NCI-H2196 (cell line): Measurements from ENCODE around the gene POR.
"Not testable (repeated sequence)": the region's sequence is repeated elsewhere in the genome, so short reads cannot be mapped to it uniquely, and the experiment has no call there.

Experiments
- DNase-seq: peaks from one replicate; lab custom pipeline; 2025; ENCODE audit not compliant: unreplicated experiment; lab: John Stamatoyannopoulos, UW

The POR gene

DNA sequence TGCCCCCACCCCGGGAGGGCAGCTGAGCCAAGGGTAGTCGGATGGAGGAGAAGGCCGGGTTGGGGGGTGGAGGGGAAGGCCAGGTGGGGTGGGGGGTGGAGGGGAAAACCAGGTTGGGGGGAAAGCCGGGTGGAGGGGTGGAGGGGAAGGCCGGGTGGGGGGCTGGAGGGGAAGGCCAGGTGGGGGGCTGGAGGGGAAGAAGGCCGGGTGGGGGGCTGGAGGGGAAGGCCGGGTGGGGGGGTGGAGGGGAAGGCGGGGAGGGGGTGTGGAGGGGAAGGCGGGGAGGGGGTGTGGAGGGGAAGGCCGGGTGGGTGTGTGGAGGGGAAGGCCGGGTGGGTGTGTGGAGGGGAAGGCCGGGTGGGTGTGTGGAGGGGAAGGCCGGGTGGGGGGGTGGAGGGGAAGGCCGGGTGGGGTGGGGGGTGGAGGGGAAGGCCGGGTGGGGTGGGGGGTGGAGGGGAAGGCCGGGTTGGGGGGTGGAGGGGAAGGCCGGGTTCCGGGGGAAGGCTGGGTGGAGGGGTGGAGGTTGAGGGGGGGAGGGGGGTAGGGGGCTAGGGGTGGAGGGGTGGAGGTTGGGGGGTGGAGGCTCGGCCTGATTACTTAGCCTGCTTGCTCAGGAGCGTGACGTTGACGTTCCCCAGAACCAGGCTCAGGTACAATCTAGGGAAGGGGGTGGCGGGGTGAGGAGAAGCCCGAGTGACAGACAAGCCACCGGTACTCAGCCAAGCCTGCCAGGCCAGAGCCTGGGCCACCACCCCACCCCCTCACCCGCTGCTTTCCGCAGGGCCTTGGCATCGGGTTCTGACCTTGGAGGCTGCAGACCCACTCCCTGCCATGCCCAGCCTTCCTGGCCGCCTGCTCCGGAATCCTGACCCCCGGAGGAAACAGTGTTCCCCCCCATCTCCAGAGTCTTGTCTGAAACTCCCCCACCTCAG is 73.9 kb downstream of the POR start:
- DNase-seq: no peak

DNA sequence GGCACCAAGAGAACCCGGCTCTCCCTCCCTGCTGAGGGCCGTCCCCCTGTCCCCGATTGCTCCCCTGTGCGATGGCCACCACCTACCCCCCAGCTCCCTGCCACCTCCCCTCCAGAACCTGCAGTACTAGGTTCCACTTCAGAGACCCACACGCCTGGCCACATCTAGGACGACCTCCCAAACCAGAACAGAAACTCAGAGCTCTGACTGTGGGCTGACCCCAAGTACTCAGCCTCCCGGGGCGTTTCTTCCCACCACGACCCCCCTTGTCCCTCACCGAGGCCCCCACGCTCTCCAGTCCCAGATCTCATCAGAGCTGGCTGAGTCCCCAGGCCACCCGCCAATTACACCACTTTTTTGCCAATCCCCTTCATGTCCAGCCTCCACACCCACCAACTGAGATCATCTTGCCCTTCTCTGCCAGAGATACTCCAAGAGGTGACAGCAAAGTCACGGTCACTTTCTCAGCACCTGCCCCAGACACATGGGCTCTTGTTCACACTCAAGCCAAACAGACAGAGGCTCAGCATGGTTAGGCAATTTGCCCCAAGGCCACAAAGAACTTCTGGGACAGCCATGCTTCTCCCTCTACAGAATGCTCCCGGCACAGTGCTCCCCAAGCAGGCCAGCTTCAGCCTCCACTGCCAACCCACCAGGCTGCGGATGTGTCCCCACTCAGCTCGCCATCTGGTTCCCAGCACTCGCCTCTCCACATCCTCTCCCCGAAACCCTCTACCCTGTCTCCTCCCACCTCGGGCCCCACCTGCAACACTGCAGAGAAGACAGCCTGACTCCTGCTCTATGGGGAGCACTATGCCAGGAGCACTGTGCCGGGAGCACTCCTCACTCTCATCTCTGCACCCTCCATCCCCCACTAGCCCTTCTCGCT is 74.8 kb downstream of the POR start:
- no peak for DNase-seq

DNA sequence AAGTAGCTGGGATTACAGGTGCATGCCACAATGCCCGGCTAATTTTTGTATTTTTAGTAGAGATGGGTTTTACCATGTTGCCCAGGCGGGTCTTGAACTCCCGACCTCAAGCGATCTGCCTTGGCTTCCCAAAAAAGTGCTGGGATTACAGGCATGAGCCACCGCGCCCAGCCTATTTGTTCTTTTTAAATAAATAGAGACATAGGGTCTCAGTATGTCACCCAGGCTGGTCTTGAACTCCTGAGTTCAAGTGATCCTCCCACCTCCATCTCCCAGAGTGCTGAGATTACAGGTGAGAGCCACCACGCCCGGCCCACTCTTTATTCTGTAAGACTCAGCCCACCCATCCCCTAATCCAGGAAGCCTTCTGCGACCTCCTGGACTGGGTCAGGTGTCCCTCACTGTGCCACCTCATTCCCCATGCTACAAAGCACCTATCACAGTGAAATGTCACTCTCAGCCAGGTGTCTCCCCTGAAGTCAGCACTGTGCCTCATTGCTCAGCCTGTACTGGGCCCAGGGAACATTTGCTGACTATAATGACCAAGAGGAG is 76.7 kb downstream of the POR start:
- DNase-seq: no peak

DNA sequence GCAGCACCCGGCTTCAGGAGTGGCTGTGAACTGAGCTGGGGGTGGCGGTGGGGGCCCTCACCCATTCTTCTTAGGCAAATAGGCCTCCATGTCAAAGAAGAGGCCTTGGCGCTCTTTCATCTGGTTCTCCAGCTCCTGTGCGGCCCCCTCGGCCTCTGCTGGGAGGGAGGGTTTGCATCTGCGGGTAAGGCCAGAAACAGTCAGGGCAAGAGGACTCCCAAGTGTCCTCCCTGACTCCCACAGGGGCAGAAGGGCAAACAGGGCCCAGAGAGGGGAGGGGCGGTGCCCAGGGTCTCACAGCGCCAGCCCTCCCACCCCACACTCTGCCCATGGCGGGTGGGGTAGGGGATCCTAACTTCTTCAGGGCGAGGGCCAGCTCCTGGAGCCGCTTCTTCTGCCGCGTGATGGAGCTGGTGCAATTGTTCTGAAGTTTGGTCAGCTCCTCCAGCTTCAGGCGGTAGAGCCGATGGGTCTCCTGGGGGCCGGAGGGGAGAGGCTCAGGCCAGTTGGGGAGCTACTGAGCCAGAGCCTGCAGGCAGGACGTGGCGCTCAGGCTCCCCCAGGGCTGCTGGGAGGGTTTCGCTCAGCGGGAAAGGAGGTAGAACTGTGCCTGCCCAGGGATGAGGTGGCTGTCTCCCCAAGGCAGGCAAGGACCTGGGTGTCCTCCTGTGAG is 77.3 kb downstream of the POR start:
- no peak for DNase-seq

DNA sequence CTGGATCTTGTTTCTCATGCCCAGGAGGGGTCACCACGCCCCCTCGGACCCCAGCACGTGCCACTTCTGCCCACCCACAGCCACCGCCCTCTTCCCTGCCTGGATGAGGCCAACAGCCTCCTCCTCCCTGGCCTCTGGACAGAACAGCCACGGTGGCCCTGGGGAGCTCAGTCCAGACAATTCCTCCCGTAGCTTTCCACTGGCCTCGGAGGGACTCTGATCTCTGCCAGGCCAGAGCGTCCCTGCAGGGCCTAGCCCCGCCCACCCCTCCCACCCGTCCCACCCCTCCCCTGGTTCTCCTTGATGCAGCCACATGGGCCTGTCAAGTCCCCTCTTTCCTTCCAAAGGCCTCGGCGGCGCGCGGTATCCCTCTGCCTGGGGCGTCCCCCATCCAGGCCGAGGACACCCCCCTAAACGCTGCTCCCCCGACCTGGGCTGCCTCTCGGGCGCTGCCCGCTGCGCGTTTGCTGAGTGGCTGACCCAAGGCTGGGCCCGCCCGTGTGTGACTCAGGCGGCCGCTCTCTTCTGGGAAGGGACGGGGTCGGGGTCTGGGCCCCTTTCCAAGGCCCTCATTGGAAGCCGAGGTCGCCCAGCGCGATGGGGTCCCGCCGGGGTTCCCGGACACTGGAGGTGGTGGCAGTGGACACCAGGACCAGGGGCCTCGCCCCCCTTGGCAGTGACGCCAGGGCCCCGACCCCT is 78.9 kb downstream of the POR start:
- peak; percentile 83 for DNase-seq

DNA sequence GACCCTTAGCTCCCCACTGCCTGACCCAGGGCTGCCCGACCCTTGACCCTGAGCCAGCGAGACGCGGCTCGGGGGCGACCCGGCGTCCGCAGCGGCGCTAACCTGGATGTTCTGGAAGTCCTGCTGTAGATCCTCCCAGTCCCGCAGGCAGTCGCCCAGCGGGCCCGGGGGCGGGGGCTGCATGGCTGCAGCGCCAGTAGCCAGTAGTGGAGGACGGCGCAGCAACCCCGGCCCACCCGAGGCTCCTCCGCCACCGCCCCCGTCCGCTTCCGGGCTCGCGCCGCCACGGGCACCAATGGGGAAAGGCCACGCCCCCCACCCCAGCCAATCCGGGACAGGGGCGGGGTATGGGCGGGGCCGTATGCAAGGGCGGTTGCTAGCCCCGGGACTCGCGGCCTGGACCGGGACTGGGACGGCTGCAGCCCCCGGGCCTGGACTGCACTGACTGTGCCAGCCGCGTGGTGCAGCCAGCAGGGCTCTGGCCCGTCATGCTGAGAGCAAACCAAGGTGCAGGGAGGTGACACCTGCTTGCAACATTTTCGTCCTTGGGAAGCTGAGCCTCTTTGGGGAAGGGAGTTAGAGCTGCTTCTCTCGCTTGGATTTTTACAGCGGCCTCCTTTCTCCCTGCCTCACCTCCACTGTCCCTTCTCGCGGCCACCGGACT is 79.6 kb downstream of the POR start, which contains the start of gene TMEM120A:
Gene TMEM120A (minus strand): TSS at position 208 of the 664 bp plus-strand sequence. CDS start 25 bp downstream, at position 183.
- DNase-seq: peak; percentile 95

DNA sequence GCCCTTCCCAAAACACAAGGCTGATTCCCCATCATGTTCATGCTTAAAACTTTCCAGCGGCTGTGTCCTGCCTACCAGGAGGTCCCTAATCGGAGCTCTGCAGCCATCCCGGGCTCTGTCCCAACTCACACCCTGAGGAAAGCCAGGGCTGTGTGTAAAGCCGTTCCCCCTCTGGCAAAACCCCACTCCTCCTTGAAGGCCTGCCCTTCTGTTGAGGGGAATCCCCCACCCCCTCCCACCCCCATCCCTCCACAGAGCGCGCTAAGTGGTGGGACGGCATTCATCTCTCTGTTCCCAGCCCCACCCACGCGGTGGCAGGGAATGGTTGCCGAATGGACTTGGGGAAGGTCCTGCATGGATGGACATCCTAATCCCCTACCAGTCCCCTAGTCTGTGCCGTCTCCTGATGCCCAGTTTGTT is 80.1 kb downstream of the POR start:
- DNase-seq: no peak

DNA sequence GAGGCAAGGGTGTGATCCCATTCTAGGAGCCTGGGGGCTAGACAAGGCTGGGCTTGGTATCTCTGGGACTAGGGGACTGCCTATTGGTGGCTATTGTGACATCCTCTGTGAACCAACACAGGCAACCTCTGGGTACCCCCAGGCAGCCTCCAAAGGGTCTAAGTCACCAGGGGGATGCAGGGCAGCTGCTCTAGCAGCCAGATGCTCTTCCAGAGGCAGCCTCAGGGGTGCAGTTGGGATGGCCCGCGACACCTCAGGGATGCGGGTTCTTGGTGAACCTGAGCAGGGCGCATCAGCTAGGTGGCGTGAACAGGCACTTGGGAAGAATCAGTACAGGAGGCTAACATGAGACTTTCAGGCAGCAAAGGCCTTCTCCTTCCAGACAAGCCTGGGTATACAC is 81.0 kb downstream of the POR start:
- no peak for DNase-seq

DNA sequence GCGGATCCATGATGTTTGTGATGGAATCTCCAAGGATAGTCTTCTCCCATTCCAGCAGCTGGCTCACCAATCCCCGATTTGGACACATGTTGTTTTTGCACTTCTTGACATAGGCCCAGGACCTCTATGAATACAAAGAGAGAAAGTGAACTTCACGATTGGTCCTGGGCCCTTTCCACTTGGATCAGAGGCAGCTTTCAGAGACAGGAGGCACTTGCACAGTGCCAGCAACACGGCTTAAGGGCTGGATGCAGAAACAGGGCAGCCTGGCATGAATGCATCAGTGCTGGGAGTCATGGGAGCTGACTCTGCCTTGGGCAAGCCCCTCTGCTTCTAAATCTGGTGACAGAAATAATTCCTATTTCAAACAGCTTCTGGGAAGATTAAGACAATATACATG is 81.5 kb downstream of the POR start:
- DNase-seq: no peak

DNA sequence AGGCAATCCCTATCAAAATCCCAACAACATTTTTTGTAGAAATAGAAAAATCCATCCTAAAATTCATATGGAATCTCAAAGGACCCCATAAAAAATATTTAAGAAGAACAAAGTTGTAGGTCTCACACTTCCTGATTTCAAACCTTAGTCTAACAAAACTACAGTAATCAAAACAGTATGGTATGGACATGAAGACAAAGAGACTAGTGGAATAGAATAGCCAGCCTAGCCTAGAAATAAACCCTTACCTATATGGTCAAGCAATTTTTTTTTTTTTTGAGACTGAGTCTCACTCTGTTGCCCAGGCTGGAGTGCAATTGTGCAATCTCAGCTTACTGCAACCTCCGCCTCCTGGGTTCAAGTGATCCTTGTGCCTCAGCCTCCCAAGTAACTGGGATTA is 83.1 kb downstream of the POR start:
- DNase-seq: no peak

DNA sequence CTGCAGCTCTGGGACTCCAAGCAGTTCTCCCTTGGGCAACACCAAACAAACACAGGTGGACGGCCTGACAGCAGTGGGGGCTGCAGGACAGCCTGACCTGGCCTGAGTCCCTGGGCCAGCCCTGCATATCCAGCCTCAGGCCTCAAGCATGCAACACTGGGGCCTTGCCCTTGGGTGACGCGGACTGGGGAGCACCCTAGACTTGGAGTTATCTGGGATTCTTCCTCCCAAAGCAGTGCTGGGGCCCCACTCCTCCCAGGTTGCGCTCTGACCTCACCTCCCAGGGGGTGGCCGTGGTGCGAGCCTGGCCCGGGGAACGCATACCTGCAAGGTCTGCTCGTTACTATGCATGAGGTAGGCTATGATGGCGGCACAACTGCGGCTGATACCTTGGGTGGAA is 85.6 kb downstream of the POR start:
- no peak for DNase-seq

DNA sequence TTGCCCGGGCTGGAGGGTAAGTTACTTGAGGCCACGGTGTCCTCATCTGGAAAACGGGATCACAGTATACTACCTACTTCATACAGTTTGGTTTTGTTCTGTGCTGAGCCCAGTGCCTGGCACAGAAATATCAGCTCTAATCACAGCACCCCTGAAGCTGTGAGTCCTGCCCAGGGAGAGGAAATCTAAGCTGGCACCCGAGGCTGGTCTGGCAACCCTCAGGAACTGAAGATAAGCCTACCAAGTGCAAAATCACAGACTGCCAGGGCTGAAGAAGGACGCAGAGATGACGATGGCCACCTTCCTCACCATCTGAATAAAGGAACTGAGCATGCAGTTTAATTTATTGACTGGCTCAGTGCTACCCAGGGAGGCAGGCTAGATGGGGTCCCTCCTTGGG is 87.2 kb downstream of the POR start:
- no peak for DNase-seq

DNA sequence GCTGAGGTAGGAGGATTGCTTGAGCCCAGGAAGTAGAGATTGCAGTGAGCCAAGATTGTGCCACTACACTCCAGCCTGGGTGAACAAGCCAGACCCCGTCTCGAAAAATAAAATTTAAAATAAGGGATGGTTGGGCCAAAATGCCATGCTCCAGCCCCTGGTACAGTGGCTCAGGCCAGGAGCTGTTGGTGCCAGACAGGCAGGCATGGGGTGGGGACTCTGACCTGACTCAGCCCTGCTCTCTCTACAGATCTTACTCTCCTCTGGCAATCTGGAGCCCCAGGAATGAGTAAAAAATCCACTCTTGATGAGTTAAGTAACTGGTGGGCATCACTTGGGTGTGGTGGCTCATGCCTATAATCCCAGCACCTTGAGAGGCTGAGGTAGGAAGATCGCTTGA is 87.9 kb downstream of the POR start:
- DNase-seq: no peak

DNA sequence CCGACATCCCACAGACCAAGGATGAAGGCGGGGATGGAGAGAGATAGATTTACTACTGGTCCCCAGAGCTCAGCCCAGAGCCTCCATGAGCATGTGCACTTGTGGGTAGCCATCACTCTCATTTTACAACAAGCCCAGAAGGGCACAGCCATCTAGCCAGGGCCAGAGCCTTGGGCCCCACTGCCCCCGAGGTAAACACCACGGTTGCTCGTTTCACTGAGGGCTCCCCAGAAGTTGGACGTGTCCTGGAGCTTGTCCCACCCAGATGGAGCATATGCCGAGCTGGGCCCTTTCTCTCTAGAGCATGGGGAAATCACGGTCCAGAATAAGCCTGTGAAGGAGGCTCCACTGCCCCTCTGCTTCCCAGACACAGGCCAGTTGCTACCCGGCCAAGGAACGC is 88.4 kb downstream of the POR start:
- DNase-seq: no peak

DNA sequence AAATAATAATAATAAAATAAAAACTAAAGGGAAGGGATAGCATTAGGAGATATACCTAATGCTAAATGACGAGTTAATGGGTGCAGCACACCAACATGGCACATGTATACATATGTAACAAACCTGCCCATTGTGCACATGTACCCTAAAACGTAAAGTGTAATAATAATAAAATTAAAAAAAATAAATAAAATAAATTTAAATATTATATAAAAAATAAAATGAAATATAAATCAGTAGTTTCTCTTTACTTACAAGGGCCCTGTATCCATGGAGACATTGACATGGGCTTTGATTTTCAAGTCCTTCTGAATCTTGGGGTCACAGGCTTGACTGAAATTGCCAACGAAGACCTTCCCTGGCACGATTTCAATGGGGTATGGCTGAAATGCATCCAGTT is 90.0 kb downstream of the POR start:
- DNase-seq: not testable (repeated sequence)

DNA sequence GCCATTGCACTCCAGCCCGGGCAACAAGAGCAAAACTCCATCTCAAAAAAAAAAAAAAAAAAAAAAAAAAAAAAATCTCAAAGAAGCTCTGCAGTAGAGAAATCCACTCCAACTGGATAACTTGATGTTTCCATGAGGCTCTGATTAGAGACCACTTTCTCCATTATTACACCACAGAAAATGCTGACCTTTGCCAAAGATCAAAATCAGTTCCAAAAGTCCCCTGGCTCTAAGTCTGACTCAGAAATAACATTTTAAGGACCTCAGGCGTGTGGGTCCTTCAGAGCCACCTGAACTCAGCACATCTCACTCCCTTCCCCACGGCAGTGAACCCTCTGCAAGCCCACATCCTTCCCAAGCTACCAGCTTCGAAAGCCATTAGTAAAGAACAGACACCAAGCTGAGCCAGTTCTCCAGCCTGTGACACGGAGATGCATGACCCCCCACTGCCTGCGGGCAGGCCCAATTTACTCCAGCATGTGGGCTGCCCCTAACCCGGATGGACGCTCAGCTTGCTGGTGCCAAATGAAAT is 93.3 kb downstream of the POR start:
- DNase-seq: no peak

DNA sequence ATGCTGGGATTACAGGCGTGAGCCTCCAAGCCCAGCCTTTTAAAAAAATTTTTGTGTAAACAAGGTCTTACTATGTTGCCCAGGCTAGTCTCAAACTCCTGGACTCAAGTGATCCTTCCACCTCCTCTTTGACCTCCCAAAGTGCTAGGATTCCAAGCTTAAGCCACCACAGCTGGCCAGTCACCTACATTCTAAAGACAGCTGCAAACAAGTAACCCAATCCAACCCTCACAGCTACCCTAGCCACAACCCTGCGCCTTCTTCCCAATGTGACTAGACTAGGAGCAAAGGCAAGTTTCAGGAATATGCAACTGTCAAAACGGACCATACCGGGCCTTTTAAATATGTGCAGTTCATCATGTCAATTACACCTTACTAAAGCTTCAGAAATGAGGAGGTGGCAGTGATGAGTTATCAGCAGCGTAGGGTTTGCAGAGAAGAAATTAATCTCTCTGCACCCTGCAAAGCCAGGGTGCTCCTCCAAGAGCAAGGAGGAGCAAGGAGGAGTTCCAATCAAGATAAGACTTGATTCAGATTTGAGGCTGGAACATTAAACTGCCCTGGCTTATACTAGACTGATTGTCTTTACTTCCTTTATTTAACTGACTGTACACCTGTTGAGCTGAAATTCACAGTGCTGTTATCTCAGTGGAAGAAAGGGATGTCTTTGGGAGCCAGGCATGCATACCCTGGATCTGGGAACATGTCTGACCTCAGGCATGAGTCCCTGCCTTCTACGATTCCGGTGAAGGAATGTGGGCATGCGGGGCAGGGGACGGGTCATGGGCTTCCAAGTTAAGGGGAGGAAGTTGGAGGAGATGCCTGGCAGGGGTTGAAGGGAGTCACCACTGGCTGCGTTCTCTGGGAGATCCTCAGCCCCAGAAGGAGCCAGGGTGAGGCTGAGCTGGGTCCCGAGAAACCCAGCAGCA is 95.0 kb downstream of the POR start:
- no peak for DNase-seq

DNA sequence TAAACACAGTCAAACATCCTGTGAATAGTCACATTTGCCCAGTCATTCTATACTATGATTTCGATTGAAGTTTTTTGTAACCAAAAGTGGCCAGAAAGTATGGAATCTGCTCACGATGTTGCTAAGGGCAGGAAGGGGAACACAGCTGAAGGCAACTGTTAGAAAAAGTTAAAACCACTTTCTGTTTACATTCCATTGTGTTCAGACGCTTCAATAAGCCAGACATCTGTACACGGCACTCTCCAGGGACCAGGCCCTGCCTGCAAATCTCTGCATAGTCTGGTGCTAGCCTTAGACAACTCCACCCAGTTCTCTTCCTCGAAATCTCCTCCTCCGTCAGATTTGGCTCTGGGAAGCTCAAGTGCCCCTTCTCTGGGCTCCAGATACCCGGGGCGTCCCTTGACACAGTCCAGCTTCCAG is 96.5 kb downstream of the POR start:
- no peak for DNase-seq
